K562 (cell line): Measurements from ENCODE around the gene ZNF587. TPM values are rescaled to one million over a fixed set of nuclear protein-coding genes. Genes with fewer than 3 reads are reported as not detected.
A peak's percentile ranks its signal among the peaks of the same experiment; 100 is the strongest.

Experiments used
- DIDO1 ChIP-seq: fragments of 450-650 bp; IDR thresholded peaks from 2 replicates; pipeline ENCODE4 v1.6.1; 2016; ENCODE audit warnings: low read depth, missing biosample characterization, missing genetic modification characterization
- EZH2 ChIP-seq: IDR thresholded peaks from 2 replicates; pipeline ENCODE4 v1.6.1; 2012; ENCODE audit warnings: low read depth, mild to moderate bottlenecking, inconsistent platforms, low read length, borderline replicate concordance
- MTA1 ChIP-seq: fragments of 450-650 bp; IDR thresholded peaks from 2 replicates; pipeline ENCODE4 v1.6.1; 2017; ENCODE audit warnings: borderline replicate concordance
- NFYB ChIP-seq: IDR thresholded peaks from 2 replicates; pipeline ENCODE4 v1.6.1; 2011; ENCODE audit warnings: mild to moderate bottlenecking, moderate library complexity; ENCODE audit not compliant: insufficient read length; ENCODE audit errors: extremely low read depth
- TBP ChIP-seq: optimal IDR thresholded peaks from 2 replicates; pipeline ENCODE3; 2011; ENCODE audit warnings: low read depth, low read length, improper control_type of control experiment
- ZNF436 ChIP-seq: fragments of 250-450, 450-650 bp; sonication (Bioruptor Pico); formaldehyde crosslinking; IDR thresholded peaks from 2 replicates; pipeline ENCODE4 v1.7.0; 2020; ENCODE audit warnings: mild to moderate bottlenecking
- polyA plus RNA-seq, 8 experiments: library from polyadenylated mRNA; depleted of rRNA in 4 of 8; stranded (reverse) in 5 of 8; unstranded in 3 of 8; fragments of >200 nt; fragmentation: Nextera tagmentation in 2 of 8; fragmentation: Illumina TruSeq in 1 of 8; extraction: Ambion mirVana in 2 of 8; extraction: Trizol in 1 of 8; gene quantifications; 2 replicates each; pipeline versions ENCODE4 v1.2.1 to v1.2.3, GENCODE V29; 2011 to 2014; ENCODE audit warnings: inconsistent platforms in 1 of 8, missing spikeins in 1 of 8
- total RNA-seq, 7 experiments: library from RNA; depleted of rRNA in 6 of 7; stranded (reverse); fragments of >200 nt in 6 of 7; fragmentation: Illumina TruSeq in 2 of 7; extraction: Trizol in 2 of 7; gene quantifications; 2 replicates each; pipeline versions ENCODE4 v1.2.1 to v1.2.3, GENCODE V29; 2011 to 2021; ENCODE audit warnings: low replicate concordance in 1 of 7
- TF ChIP-seq, protein P1 (sequence below), 2 experiments: fragments of 450-650 bp in 1 of 2; sonication (generic) in 1 of 2; formaldehyde crosslinking in 1 of 2; IDR thresholded peaks; 2 replicates each; pipeline versions ENCODE4 v1.7.1 to v1.9.0; 2016 to 2022; ENCODE audit warnings: inconsistent platforms in 1 of 2, mild to moderate bottlenecking in 1 of 2, missing genetic modification reagents in 1 of 2
- TF ChIP-seq, protein P2 (sequence below): sonication (generic); formaldehyde crosslinking; IDR thresholded peaks from 2 replicates; pipeline ENCODE4 v1.8.0; 2022; ENCODE audit warnings: mild to moderate bottlenecking, missing genetic modification reagents

Gene ZNF587
- total and polyA plus RNA-seq, 9 of the 15 experiments (the other 6 are each of a cell fraction or from before 2014, with no cell fraction given): 3.2 to 42.0 (median 24.9) TPM

DNA sequence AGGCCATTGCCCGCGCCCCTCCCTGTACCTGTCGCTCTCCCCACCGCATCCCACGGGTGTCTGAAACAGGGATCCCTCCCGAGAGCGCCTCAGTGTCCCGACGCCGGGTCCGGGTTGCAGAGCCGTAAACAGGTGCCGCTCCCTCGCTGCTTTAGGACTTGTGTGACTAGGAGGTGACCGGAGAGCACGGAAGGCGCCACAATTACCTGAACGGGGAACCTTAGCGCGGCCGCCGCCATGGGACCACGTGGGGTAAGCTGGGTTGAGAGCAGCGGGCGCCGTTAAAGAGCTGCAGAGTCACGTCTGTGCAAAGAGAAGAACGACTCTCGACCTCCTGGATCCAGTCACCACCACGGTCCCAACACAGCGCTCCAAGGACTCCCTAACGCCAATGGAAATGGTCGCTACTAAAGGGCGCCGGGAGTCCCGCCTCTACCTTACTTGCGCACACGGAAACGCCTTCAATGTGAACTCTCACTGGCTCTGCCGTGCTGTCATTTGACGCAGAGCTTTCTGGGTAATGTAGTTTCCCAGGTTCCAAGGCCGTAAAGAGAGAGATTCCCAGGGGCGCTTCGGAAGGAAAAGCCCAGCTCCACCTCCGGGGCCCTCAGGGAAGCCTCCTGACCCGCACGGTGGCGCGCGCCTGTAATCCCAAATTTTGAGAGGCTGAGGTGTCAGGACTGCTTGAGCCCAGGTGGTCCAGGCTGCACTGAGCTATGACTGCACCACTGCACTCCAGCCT is 35.0 kb upstream of the ZNF587 start, which contains the start of gene ZNF552 (continued):
- TF ChIP-seq ZNF436 (no peak), MTA1 (0 out of 2 replicates have a peak, but pooled peaks have one; percentile 53), NFYB (peak; percentile 56), EZH2 (no peak), DIDO1 (tag) (peak; percentile 60; the same call in 1 of the 2 replicates), TBP (peak; percentile 85)
- TF ChIP-seq, protein P1, sequence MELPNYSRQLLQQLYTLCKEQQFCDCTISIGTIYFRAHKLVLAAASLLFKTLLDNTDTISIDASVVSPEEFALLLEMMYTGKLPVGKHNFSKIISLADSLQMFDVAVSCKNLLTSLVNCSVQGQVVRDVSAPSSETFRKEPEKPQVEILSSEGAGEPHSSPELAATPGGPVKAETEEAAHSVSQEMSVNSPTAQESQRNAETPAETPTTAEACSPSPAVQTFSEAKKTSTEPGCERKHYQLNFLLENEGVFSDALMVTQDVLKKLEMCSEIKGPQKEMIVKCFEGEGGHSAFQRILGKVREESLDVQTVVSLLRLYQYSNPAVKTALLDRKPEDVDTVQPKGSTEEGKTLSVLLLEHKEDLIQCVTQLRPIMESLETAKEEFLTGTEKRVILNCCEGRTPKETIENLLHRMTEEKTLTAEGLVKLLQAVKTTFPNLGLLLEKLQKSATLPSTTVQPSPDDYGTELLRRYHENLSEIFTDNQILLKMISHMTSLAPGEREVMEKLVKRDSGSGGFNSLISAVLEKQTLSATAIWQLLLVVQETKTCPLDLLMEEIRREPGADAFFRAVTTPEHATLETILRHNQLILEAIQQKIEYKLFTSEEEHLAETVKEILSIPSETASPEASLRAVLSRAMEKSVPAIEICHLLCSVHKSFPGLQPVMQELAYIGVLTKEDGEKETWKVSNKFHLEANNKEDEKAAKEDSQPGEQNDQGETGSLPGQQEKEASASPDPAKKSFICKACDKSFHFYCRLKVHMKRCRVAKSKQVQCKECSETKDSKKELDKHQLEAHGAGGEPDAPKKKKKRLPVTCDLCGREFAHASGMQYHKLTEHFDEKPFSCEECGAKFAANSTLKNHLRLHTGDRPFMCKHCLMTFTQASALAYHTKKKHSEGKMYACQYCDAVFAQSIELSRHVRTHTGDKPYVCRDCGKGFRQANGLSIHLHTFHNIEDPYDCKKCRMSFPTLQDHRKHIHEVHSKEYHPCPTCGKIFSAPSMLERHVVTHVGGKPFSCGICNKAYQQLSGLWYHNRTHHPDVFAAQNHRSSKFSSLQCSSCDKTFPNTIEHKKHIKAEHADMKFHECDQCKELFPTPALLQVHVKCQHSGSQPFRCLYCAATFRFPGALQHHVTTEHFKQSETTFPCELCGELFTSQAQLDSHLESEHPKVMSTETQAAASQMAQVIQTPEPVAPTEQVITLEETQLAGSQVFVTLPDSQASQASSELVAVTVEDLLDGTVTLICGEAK (IDR thresholded peaks at IDR 0.05): peak; percentile 86
- TF ChIP-seq, protein P1 (CRISPR knock-in tag; IDR thresholded peaks at IDR 0.05): no peak
- TF ChIP-seq, protein P2, sequence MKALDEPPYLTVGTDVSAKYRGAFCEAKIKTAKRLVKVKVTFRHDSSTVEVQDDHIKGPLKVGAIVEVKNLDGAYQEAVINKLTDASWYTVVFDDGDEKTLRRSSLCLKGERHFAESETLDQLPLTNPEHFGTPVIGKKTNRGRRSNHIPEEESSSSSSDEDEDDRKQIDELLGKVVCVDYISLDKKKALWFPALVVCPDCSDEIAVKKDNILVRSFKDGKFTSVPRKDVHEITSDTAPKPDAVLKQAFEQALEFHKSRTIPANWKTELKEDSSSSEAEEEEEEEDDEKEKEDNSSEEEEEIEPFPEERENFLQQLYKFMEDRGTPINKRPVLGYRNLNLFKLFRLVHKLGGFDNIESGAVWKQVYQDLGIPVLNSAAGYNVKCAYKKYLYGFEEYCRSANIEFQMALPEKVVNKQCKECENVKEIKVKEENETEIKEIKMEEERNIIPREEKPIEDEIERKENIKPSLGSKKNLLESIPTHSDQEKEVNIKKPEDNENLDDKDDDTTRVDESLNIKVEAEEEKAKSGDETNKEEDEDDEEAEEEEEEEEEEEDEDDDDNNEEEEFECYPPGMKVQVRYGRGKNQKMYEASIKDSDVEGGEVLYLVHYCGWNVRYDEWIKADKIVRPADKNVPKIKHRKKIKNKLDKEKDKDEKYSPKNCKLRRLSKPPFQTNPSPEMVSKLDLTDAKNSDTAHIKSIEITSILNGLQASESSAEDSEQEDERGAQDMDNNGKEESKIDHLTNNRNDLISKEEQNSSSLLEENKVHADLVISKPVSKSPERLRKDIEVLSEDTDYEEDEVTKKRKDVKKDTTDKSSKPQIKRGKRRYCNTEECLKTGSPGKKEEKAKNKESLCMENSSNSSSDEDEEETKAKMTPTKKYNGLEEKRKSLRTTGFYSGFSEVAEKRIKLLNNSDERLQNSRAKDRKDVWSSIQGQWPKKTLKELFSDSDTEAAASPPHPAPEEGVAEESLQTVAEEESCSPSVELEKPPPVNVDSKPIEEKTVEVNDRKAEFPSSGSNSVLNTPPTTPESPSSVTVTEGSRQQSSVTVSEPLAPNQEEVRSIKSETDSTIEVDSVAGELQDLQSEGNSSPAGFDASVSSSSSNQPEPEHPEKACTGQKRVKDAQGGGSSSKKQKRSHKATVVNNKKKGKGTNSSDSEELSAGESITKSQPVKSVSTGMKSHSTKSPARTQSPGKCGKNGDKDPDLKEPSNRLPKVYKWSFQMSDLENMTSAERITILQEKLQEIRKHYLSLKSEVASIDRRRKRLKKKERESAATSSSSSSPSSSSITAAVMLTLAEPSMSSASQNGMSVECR (CRISPR knock-in tag): peak; percentile 71
